ENCODE results near the gene GNG13. TPM values are rescaled to one million over a fixed set of nuclear protein-coding genes. Genes with fewer than 3 reads are reported as not detected.

GNG13 gene
- total and polyA plus RNA-seq, 2 of the 4 experiments (the other 2 are of a cell fraction): not detected

GRCh38 chr16:779561-779960 is 21.0 kb downstream of the GNG13 start:
- no peak overlapping the region for H2BK15ac ChIP-seq (ENCODE audit: low read depth, low read length)
- no peak overlapping the region for H3K4me3 ChIP-seq (ENCODE audit: insufficient read depth, low read depth, low read length)
- H3K9ac ChIP-seq (ENCODE audit: low read depth, low read length): no peak overlapping the region
- no peak overlapping the region for H4K5ac ChIP-seq (ENCODE audit: low read depth, low read length)
- no peak overlapping the region for H2BK20ac ChIP-seq (ENCODE audit: low read depth, low read length)
- H3K56ac ChIP-seq (ENCODE audit: extremely low read depth, insufficient read depth, low read length): no peak overlapping the region
- no peak overlapping the region for H3K23ac ChIP-seq (ENCODE audit: low read depth, low read length)
- H2BK120ac ChIP-seq (ENCODE audit: low read depth, low read length): no peak overlapping the region
- in situ Hi-C loops (cut with MboI; ENCODE audit: low sequenced_read_pairs): no loop called here
- H3K27ac ChIP-seq (ENCODE audit: insufficient read depth, low read length): no peak overlapping the region
- H3K4me1 ChIP-seq (ENCODE audit: control insufficient read depth, insufficient read depth, low read length): peaks cover 5% of the 10 kb centered on the region; the same call in 1 of the 2 replicates
- TF ChIP-seq CEBPB (IDR thresholded peaks at IDR 0.05; ENCODE audit: low read depth, low read length) (no peak), RAD21 (IDR thresholded peaks at IDR 0.05; ENCODE audit: low read length) (no peak), NFE2L2 (IDR thresholded peaks at IDR 0.05; ENCODE audit: low read depth, low read length) (no peak), POLR2A (IDR thresholded peaks at IDR 0.05; ENCODE audit: low read depth, low read length) (no peak), ELK1 (IDR thresholded peaks at IDR 0.05; ENCODE audit: borderline replicate concordance, low read depth, low read length) (no peak), SMC3 (IDR thresholded peaks at IDR 0.05; ENCODE audit: low read depth, low read length) (no peak), MXI1 (IDR thresholded peaks at IDR 0.05; ENCODE audit: borderline replicate concordance, low read depth, low read length) (no peak), BHLHE40 (IDR thresholded peaks at IDR 0.05; ENCODE audit: low read depth, low read length) (no peak), RCOR1 (IDR thresholded peaks at IDR 0.05; ENCODE audit: insufficient replicate concordance, low read length) (no peak), FOS (IDR thresholded peaks at IDR 0.05; ENCODE audit: low read depth, low read length) (no peak), RFX5 (IDR thresholded peaks at IDR 0.05; ENCODE audit: low read depth, low read length) (no peak), CHD1 (IDR thresholded peaks at IDR 0.05; ENCODE audit: low read depth, low read length) (no peak)
- TF ChIP-seq, protein P1, sequence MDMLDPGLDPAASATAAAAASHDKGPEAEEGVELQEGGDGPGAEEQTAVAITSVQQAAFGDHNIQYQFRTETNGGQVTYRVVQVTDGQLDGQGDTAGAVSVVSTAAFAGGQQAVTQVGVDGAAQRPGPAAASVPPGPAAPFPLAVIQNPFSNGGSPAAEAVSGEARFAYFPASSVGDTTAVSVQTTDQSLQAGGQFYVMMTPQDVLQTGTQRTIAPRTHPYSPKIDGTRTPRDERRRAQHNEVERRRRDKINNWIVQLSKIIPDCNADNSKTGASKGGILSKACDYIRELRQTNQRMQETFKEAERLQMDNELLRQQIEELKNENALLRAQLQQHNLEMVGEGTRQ (IDR thresholded peaks at IDR 0.05; ENCODE audit: low read depth, low read length): no peak
- TF ChIP-seq, protein P2, sequence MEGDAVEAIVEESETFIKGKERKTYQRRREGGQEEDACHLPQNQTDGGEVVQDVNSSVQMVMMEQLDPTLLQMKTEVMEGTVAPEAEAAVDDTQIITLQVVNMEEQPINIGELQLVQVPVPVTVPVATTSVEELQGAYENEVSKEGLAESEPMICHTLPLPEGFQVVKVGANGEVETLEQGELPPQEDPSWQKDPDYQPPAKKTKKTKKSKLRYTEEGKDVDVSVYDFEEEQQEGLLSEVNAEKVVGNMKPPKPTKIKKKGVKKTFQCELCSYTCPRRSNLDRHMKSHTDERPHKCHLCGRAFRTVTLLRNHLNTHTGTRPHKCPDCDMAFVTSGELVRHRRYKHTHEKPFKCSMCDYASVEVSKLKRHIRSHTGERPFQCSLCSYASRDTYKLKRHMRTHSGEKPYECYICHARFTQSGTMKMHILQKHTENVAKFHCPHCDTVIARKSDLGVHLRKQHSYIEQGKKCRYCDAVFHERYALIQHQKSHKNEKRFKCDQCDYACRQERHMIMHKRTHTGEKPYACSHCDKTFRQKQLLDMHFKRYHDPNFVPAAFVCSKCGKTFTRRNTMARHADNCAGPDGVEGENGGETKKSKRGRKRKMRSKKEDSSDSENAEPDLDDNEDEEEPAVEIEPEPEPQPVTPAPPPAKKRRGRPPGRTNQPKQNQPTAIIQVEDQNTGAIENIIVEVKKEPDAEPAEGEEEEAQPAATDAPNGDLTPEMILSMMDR (conservative IDR thresholded peaks at IDR 0.05; ENCODE audit: low read depth, low read length): no peak
- ATAC-seq (ENCODE audit: low read depth) (no peak), DNase-seq (no peak)
- H4K91ac ChIP-seq (ENCODE audit: insufficient read depth, low read depth, low read length): no peak overlapping the region
- no peak overlapping the region for H4K8ac ChIP-seq (ENCODE audit: low read depth in 2 of 2, low read length in 2 of 2)
- no peaks in the 10 kb centered on the region for H3K36me3 ChIP-seq (ENCODE audit: control insufficient read depth, insufficient read depth, low read length)
- no peak overlapping the region for H2AFZ ChIP-seq (replicated peaks; ENCODE audit: low read length, poor library complexity)
- H3K27me3 ChIP-seq (ENCODE audit: control insufficient read depth, insufficient read depth, low read length): peaks cover 9% of the 10 kb centered on the region; the same call in 1 of the 2 replicates
- WGBS, 2 experiments (ENCODE audit: extremely low coverage in 2 of 2, insufficient read length in 1 of 2): 61% methylated on average over 9 of the region's 13 CpGs; no CpG with 5 or more reads in 1 of the 2 experiments
- H3K4ac ChIP-seq (ENCODE audit: low read depth, low read length): no peak overlapping the region
- dilution Hi-C loops (cut with HindIII; ENCODE audit: low sequenced_read_pairs, unreplicated experiment): no loop called here
- POLR2A ChIA-PET (ENCODE audit: unreplicated experiment): no interaction called here
- no peak overlapping the region for H2AK9ac ChIP-seq (replicated peaks; ENCODE audit: low read depth, low read length, poor library complexity)
- CTCF ChIA-PET: no interaction called here
- no peak overlapping the region for H2AK5ac ChIP-seq (ENCODE audit: low read depth, low read length)
- BruUV-seq (replicated peaks): no TSS peak
- H3K4me2 ChIP-seq (ENCODE audit: low read depth, low read length): no peak overlapping the region
- H4K20me1 ChIP-seq (ENCODE audit: insufficient read depth, low read length): no peaks in the 10 kb centered on the region
- no peaks in the 10 kb centered on the region for H3K9me3 ChIP-seq (ENCODE audit: control insufficient read depth, insufficient read depth, low read length)
- H3K18ac ChIP-seq (ENCODE audit: low read depth, low read length): no peak overlapping the region
- no peaks in the 10 kb centered on the region for H3K79me1 ChIP-seq (ENCODE audit: low read depth in 1 of 2, low read length in 2 of 2)
- no peaks in the 10 kb centered on the region for H3K9me1 ChIP-seq (ENCODE audit: insufficient read depth, low read length)
- intact Hi-C loops (cut with micrococcal nuclease): no loop called here
- H3K14ac ChIP-seq (replicated peaks; ENCODE audit: low read depth, low read length): no peak overlapping the region
- H2BK5ac ChIP-seq (ENCODE audit: low read depth, low read length, poor library complexity, severe bottlenecking): no peak overlapping the region

Measured in IMR-90 (cell line).